Immature natural killer cell (primary cell): ENCODE measurements around the gene C2CD5. TPM values are rescaled to one million over a fixed set of nuclear protein-coding genes. Genes with fewer than 3 reads are reported as not detected.
A peak's percentile ranks its signal among the peaks of the same experiment; 100 is the strongest.

ENCODE experiments used
- DNase-seq, 3 donors: peaks; one replicate each; pipeline ENCODE4 v3.0.0; 2022; ENCODE audit warnings: mixed read lengths in 1 of 3
- H3K27ac Mint-ChIP-seq, 6 donors: one replicate each; pipeline ENCODE4 v1.8.0; 2020; ENCODE audit warnings: mixed read lengths in 6 of 6, mild to moderate bottlenecking in 5 of 6, inconsistent platforms in 4 of 6, moderate library complexity in 3 of 6
- H3K27me3 Mint-ChIP-seq, 3 donors: one replicate each; pipeline ENCODE4 v1.8.0; 2020 to 2021; ENCODE audit warnings: low read depth in 3 of 3, mild to moderate bottlenecking in 3 of 3, mixed read lengths in 3 of 3, moderate library complexity in 3 of 3, inconsistent platforms in 1 of 3
- H3K36me3 Mint-ChIP-seq, 3 donors: one replicate each; pipeline ENCODE4 v1.8.0; 2020; ENCODE audit warnings: mixed read lengths in 3 of 3, inconsistent platforms in 2 of 3, mild to moderate bottlenecking in 2 of 3
- H3K4me1 Mint-ChIP-seq, 2 donors: one replicate each; pipeline ENCODE4 v1.8.0; 2020; ENCODE audit warnings: inconsistent platforms in 2 of 2, mild to moderate bottlenecking in 2 of 2, mixed read lengths in 2 of 2, moderate library complexity in 1 of 2
- H3K4me3 Mint-ChIP-seq, 5 donors: one replicate each; pipeline ENCODE4 v1.8.0; 2020; ENCODE audit warnings: mild to moderate bottlenecking in 5 of 5, mixed read lengths in 5 of 5, inconsistent platforms in 3 of 5, moderate library complexity in 3 of 5
- H3K9me3 Mint-ChIP-seq, 6 donors: one replicate each; pipeline ENCODE4 v1.8.0; 2020; ENCODE audit warnings: mild to moderate bottlenecking in 6 of 6, mixed read lengths in 6 of 6, inconsistent platforms in 4 of 6, moderate library complexity in 3 of 6
- polyA plus RNA-seq, 3 donors: library from polyadenylated mRNA; unstranded; fragments of 300-500 nt; fragmentation: Illumina TruSeq; gene quantifications; one replicate each; pipeline ENCODE4 v1.2.3, GENCODE V29; 2021

The C2CD5 gene
- polyA plus RNA-seq, 3 donors from 2014 or later: 5.2 to 15.2 (median 14.1) TPM

DNA sequence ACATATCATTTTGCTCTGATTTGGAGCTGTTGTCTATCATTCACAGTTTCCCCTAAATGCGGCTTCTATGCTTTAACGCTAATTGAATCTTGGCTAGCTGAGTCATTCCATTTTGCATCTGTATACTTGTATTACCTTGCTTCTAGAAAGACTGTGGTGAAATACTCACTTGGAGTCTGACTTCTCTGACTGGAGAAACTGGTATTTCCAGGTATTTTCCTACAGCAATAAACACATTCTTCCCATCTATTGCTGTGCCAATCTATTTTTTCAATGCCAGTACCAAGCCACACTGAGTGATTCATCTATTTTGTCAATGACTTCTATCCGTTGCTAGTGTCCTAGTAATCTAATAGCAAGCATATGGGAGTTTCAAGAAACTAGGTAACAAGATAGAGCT is 133.9 kb downstream of the C2CD5 start:
- peaks cover 30 to 34% of the 10 kb centered on the region in 2 donors for H3K4me1 Mint-ChIP-seq
- H3K36me3 Mint-ChIP-seq: no peaks in the 10 kb centered on the region
- no peaks in the 10 kb centered on the region for H3K9me3 Mint-ChIP-seq
- peak overlapping the region in 4 of 5 donors; percentile 36 to 86 (median 83) for H3K4me3 Mint-ChIP-seq
- H3K27me3 Mint-ChIP-seq: peaks cover 7 to 12% (median 7%) of the 10 kb centered on the region in 3 donors
- H3K27ac Mint-ChIP-seq: peak overlapping the region in 5 of 6 donors; percentile 55 to 93 (median 89)
- peak in 1 of 3 donors; percentile 36 for DNase-seq

DNA sequence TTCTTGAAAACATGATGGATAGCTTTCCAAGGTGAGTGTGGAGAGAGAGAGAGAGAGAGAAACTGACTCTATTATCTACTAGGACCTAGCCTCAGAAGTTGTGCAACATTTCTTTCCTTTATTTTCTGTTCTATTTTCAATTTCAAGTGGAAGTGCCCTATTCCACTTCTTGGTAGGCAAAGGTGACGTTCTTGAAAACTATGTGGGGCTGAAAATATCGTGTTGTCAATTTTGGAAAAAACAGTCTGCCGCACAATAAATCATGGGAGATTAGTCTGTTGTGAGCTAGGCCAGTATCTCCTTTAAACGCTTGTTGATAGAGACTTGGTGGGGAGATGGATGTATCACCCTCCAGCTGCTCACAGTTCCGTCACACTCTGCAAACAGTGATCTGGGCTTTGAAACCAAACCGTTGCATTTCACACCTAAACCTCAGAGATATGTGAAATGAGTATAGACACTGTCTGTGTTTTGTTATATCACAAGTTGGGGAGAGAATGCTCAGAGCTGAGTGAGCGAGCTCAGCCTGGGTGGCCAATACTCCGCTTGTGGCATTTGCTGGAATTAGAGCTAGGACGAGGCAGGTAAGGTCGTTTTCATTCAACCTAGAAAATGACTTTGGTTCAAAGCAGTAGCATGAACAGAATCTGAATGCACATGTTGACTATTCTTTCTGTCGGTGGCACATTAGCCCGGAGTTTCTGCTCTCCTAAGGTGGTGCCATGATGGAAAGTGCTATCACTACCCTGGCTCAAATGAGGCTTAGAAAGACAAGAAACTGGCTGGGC is 134.8 kb downstream of the C2CD5 start:
- Mint-ChIP-seq H3K4me3 (peak overlapping the region; percentile 74 to 86 (median 81)), H3K9me3 (no peaks in the 10 kb centered on the region), H3K4me1 (peaks cover 30 to 34% of the 10 kb centered on the region in 2 donors), H3K27me3 (peaks cover 7 to 12% (median 7%) of the 10 kb centered on the region in 3 donors), H3K27ac (peak overlapping the region; percentile 87 to 93 (median 93)), H3K36me3 (no peaks in the 10 kb centered on the region)
- DNase-seq: peak; percentile 75 to 86 (median 82)

DNA sequence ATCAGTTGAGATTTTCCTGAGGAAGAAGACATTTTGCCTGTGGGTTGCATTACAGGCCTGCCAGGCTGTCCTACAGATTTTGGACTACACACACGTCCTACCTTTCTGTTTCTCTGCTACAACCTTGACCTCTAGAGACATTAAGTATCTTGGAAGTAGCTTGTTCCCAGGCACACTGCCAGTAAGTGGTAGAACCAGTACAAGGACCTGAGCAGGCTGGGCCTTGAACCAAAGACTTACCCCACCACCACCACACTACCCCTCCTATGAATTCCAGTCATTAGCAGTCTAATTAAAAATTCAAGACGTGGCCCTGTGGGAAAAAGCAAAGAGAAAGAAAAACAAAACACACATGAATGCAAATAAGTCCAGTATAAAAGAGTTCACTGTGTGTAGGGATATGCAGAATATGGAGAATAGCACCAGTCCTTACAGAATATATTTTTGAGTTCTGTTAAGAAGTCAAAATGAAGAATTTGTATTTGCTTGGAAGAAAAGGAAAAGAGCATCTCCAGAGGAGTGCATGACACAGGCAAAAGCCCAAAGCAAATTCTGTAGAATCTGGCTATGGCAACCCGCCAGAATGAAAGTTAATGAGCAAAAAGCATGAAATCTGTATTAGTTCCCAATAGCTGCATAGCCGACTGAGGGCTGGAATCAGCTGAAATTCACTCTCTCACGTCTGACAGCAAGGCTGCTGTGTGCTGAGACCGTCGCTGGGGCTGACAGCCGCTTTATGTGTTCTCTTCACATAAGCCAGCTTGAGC is 135.5 kb downstream of the C2CD5 start:
- Mint-ChIP-seq H3K36me3 (no peaks in the 10 kb centered on the region), H3K9me3 (no peaks in the 10 kb centered on the region), H3K27me3 (peaks cover 7 to 12% (median 12%) of the 10 kb centered on the region in 3 donors), H3K4me1 (peaks cover 30 to 34% of the 10 kb centered on the region in 2 donors), H3K4me3 (peak overlapping the region; percentile 74 to 86 (median 81)), H3K27ac (peak overlapping the region; percentile 87 to 93 (median 93))
- no peak for DNase-seq

DNA sequence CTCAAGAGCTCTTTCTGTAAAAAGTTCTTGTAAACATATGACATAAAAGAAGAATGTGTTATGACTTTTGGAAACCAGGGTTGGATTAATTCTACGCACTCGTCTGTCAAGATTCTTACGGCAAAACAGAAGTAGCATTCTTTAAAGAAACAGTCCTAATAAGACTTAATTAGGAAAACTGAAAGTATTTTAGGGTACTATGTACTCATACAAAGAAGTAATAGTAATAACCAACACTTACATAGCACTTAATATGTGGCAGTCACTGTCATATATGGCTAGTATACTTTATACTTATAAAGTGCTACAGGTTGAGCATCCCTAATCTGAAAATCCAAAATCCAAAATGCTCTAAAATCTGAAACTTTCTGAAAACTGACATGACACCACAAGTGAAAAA is 136.9 kb downstream of the C2CD5 start:
- Mint-ChIP-seq H3K27me3 (peaks cover 7 to 12% (median 12%) of the 10 kb centered on the region in 3 donors), H3K4me3 (no peak overlapping the region), H3K4me1 (peaks cover 30 to 34% of the 10 kb centered on the region in 2 donors), H3K9me3 (no peaks in the 10 kb centered on the region), H3K36me3 (no peaks in the 10 kb centered on the region), H3K27ac (peak overlapping the region in 1 of 6 donors; percentile 7)
- no peak for DNase-seq

DNA sequence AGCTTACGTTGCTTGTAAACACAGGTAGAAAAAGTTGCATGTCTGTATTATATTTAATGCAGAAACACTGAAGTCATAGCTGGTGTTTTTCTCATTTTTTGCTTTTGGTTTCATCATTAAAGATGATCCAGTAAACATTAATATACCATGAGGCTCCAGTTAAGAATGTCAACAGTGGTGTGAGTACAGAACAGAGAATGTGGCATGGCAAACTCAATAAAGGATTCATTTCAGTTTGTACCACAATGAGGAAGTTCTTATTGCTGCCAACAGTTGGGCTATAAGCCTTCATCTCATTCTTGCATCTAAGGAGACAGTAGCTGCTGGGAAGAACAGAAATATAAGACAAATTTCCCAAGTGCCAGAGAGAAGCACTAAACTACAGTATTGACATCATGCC is 137.7 kb downstream of the C2CD5 start:
- Mint-ChIP-seq H3K27me3 (peaks cover 7 to 12% (median 12%) of the 10 kb centered on the region in 3 donors), H3K9me3 (peaks cover 0 to under 1% (median 0%) of the 10 kb centered on the region in 6 donors), H3K36me3 (no peaks in the 10 kb centered on the region), H3K4me1 (peaks cover 30 to 34% of the 10 kb centered on the region in 2 donors), H3K27ac (no peak overlapping the region), H3K4me3 (no peak overlapping the region)
- DNase-seq: no peak

DNA sequence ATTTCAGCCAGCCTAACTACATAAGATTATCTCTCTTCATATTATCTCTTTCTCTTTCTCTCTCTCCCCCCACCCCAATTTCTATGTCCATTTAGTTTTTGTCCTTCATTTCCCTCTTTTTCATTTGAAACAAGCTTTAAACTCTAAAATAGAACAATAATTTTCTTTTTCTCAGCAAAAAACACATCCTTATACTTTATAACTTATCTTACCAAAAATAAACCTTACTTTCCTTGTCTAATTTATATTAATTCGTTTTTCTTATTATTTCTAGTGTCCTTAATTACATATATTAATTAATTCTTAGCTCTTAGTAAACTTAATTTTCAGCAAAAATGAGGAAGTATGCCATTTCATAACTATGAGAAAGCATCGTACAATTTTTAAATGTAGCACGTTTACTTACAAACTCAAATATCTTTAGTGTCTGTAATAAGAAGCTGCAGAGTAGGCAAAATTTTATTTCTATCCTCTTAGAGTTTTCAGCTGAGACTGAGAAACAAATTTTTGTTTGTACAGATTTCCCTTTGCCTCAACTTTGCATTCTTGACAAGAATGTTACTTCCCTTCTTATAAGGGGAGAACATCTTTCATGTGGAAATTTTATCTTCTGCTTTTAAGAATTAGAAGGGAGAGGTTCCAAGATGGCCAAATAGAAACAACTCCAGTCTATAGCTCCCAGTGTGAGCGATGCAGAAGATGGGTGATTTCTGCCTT is 144.7 kb downstream of the C2CD5 start:
- Mint-ChIP-seq H3K27ac (no peak overlapping the region), H3K4me3 (no peak overlapping the region)

More for the DNA sequence above, 144.7 kb downstream of the C2CD5 start:
- Mint-ChIP-seq H3K9me3 (peaks cover 0 to 5% (median 0%) of the 10 kb centered on the region in 6 donors), H3K36me3 (no peaks in the 10 kb centered on the region), H3K4me1 (peaks cover 27 to 30% of the 10 kb centered on the region in 2 donors), H3K27me3 (peaks cover 0 to 5% (median 4%) of the 10 kb centered on the region in 3 donors)
- no peak for DNase-seq

Other genes starting within 250 kb of the C2CD5 start
- not detected for gene ST8SIA1, start 209.8 kb downstream of the C2CD5 start, polyA plus RNA-seq
- gene ETNK1, start 80.6 kb upstream of the C2CD5 start, polyA plus RNA-seq: 10 to 100 TPM; 15.7 to 26.2 (median 16.5) TPM